CD4-positive, alpha-beta T cell treated with Interleukin-6 at 100 ng/mL for 8 hours (primary cell): Measurements from ENCODE around the gene IMPA2.

Experiments used
- DNase-seq: peaks from one replicate; pipeline ENCODE4 v3.0.0-alpha.2; 2020; ENCODE audit warnings: mixed read lengths, low spot score

IMPA2 gene

DNA sequence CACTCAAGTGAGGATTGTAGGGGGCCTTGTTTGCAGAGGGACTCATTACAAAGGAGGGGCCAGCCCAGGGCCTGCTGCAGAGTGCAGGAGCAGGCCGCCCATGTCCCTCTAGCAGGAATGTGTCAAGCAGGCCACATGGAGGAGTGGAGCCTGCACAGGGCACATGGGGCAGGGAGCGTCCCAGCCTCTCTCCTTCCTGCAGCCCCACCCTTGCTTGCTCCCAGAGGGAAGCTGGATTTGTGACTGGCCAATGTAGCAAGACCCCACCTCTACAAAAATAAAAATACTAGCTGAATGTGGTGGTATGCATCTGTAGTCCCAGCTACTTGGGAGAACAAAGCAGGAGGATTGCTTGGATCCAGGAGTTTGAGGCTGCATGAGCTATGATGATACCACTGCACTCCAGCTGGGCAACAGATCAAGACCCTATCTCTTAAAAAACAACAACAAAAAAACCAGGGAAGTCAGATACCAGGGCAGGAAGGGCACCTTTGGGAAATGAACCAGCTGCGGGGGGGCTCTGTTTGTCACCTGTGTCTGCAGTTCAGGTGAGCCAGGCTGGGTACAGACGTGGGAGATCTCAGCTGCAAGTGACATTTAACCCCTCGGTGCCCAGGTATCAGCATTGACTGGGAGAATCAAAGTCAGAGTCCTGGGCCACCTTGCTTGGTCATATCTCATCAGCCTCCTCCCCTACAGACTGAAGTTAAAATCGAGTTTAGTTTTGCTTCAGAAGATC lies 27.7 kb downstream of the IMPA2 start:
- no peak for DNase-seq

DNA sequence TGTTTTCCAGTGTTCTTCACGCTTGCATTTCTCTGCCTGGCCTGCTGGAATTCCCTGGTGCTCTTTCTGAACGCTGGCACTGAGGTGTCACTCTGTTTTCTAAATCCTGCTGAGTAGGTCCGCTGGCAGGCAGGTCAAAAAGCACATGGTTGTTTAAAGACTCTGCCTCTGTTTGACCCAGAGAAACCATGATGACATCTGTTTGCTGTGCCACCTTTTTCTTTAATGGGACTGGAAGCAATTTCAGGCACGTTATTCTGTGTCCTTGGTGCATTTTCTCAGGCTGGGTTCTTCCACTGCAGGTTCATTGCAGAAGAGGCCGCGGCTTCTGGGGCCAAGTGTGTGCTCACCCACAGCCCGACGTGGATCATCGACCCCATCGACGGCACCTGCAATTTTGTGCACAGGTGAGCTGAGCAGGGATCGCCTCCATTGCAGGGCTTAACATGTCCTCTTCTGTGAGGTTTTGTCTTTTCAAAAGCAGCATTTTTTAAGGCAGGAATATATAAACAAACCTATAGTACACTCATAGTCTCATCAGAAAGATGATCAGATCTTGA lies 28.4 kb downstream of the IMPA2 start:
- no peak for DNase-seq

DNA sequence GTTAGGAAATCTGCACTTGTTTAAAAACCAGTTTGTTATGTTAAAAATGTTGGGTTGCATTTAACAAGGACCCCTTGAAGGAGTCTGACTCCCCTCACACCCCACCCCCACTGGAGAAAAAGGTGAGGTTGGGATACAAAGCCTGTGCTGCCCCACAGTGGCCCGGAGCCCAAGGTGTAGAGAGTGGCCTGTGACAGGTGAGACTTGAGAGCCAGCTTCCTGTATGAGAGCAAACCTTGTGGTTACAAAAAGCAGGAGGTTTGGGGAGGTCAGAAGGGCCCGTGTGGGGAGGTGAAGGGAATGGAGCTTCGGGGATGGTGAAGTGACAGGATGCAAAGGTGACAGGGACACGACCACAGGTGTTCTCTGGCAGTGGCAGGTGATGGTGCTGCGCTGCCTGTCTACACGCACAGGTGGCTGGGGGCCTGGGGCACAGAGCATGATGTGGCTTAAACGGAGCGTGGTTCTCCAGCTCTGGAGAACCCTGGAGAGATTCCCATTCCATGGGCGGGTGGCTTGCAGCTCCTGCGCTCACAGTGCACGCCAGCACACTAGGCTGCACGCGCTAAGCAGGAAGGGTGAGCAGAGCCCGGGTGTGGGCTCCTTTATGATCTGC lies 29.0 kb downstream of the IMPA2 start:
- DNase-seq: no peak

DNA sequence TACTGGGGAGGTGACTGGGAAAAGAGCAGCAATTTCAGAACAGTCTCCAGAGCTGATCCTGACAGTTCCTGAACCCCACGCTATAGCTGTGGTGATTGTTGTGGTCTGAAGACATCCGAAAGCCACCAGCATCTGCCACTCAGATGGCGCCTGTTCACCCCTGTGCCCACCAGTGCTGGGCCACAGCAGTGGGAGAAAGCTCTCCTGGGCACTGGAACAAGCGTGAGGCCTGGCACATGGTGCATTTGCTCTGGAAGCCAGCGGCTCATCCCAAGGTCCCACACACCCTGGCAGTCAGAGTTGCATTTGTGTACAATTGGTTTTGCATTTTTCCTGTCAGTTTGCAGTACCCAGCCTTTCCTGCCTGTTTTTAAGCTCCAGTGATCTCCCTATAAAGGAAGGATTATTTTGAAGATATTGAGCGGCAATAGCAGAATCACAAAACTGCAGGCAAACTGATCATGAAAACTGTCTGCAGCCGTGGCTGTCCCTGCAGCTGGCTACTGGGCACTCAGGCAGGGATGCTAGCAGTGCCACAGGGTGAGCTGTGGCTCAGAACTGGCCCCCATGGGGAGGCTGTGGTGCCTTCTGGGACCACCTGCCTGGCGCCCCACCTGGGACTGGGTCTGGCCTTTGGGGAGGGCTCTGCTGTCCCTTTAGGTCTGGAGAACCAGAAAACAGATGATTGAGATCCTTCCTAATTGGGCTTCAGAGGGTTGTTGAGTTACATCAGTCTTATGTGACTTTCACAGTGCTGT lies 30.1 kb downstream of the IMPA2 start:
- DNase-seq: no peak

DNA sequence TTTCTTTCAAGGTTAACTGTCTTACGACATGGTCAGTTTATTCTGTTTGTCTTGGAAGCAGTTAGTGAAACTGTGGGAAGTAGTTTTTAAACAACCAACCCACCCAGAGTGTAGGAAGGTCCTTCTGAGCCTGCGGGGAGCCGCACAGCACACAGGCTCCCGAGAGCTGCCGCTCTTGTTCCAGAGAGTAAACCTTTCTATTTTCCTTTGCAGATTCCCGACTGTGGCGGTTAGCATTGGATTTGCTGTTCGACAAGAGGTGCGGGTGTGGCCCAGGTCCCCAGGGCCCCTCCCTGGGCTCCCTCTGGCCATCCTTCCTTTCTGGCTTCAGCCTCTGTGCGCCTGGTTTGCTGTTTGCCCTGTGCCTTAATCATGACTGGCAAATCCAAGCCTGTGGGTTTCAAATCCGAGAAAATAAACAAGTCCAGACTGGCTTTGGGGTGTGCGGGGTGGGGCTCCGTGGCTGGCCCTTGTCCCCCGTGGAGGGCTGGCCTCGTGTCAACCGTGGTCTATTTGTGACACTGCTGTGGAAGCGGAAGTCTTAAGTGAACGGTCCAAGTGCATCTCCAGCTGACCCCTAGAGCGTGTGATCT lies 30.7 kb downstream of the IMPA2 start:
- no peak for DNase-seq

DNA sequence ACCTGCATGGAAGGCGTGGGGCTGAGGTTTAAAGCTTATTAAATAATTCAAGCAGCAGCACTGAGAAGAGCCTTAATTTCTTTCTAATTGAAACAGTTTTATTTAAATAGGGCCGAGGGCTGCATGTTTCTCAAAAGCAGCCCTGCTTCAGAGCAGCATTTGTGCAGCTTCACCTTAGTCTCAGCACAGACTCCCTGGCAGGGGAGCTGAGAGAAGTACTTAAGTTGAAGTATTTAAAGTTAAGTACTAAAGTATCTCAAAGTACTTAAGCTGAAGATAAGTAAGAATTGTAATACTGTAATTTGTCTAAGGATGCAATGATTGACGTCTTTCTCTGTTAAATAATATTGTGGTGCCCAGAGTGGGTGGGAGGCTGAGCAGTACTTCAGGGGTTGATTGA lies 31.4 kb downstream of the IMPA2 start:
- DNase-seq: no peak

DNA sequence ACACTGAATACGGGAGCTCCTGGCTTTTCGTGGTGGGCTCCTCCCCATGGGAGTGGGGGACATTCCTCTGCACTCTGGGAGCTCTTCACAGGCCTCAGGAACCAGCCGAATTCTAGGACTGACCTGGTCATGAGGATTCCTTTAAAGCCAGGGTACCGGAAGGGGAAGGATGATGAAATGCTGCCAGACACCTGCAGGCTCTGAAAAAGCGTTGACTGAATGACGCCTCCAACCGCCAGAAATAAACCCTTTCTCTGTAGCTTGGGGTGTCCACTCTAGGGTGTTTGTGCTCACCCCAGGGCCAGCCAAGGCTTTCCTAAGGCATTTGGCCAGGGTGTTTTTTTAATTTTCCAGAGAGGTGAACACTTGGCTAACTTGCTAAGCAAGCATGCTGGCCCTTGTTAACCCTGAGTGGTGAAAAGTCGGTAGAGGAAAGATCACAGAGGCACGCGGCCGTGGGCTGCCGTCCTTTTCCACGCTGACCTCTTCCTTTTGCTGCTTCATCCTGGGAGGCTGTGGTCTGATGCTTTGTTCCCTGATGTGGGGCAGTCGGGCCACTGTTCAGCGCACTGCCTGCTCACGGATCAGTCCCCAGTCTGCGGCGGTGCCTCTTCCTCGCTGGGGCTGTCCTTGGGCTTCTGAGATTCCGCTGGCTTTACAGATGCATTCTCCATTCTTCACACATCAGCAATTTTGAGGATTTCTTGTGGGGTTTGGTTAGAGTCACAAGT lies 32.0 kb downstream of the IMPA2 start:
- DNase-seq: no peak

DNA sequence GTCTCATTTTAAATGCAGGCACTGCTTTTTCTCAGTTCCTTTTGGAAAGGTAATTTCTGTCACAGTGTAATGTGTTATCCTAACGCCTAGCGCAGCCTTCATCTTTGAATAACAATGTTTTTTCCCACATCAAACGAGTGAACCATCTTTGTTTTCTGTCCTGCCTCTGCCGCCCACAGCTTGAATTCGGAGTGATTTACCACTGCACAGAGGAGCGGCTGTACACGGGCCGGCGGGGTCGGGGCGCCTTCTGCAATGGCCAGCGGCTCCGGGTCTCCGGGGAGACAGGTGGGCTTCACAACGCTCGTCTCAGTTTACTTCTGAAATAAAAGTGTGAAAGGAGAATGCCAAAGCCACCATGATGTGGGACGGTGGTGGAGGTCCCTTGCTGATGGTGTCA lies 32.8 kb downstream of the IMPA2 start:
- DNase-seq: no peak

DNA sequence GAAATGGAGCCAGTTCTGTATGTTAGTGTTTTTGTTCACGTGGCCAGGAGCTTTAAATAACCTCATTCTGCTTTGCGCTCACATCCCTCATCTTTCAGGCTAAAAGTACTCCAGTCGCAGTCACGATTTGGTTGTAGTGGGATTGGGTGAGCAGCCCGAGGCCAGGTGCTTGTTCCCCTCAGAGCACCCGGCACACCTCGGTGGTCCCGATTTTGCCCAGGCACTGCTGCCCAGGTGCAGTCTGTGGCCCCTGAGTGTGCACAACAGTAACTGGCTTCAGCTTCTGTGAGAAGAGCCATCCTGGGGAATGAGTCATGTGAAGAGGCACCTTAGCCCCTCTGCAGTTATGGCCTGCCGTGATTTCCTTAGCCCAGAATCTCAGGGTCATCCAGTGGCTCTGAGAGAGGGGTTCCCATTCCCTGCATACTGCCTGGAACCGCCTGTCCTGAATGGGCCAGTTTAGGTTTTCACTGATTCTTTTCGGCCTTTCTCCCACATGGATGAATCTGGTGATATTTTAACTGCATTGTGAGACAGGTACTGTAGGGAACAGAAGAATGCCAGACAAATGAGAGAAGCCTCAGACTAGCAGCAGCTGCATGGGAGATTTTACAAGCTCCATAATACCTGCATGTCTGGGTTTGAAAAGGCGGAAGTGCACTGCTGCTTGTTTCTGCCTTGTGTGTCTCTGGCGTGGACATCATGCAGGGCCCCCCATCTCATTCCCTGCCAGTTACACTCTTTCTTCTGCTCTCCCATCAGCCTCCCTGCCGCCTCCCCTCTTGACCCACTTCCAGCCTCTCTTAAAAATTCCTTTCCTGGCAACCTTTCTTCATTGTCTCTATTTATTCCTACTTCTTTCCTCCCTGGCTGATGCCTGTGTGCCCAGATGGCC lies 33.5 kb downstream of the IMPA2 start:
- DNase-seq: no peak

DNA sequence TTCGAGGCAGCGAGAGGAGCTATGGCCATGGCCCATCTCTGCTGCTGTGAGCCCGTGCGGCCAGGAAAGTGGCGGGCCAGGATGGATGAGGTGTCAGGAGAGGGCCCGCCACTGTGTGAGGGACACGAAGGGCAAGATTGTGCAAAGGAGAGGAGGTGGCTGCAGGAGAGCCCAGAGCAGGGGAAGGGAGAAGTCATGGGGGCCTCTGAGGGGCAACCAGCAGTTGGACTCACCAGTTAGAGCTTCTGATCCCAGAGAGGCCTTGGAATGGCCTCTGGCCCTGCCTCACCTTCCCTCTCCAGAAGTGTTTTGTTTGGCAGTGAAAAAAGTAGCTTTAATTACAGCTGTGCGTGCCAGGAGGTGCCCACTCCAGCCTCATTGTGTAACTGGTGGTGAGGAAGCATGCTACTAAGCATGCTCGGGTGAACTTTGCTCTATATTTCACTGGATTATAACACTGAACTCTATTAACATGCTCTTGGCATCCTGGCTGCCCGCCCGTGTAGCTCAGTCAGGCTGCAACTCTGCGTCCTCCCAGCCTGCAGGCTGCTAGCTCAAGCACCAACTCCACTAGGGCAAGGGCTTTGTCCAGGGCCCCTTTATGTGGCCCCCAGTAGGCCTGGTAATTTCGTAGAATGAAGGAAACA lies 34.2 kb downstream of the IMPA2 start:
- no peak for DNase-seq

DNA sequence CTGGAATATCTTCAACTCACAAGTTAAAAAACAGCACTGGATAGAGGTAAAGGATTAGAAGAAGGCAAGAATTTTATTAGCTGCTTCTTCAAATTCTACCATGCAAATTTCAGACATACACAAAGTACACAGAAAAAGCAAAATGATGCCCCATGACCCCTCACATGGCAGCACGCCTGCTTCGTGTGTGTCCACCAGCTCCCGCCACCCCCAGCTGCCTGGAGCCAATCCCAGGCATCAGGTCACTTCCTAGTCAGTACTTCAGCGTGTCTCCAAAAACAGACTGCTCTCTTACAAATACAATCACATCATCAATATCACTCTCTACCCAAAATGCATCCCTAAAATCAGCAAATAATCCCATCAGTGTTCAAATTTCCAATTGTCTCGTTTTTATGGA lies 35.8 kb downstream of the IMPA2 start:
- DNase-seq: no peak

DNA sequence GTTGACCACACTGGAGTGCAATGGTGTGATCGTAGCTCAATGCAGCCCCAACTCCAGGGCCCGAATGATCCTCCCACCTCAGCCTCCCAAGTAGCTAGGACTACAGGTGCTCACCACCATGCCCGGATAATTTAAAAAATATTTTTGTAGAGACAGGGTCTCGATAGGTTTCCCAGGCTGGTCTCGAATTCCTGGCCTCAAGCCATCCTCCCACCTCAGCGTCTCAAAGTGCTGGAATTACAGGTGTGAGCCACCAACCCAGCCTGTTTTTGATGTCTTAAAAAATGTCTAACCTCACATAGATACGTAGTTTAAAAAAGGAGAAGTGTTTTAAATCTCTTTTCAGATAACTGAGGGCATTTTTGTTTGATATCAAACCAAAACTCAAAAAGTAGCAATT lies 37.6 kb downstream of the IMPA2 start:
- no peak for DNase-seq

DNA sequence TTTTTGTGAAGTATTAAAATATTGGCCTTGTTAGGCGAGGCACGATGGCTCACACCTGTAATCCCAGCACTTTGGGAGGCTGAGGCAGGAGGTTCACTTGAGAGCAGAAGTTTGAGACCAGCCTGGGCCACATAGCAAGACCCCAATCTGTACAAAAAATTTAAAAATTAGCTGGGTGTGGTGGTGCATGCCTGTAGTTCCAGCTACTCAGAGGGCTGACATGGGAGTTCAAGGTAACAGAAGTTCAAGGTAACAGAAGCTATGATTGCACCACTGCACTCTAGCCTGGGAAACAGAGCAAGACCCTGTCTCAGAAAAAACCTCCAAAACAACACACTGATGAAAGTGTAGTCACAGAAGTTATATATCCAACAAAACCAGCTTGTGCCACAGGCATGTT lies 39.8 kb downstream of the IMPA2 start:
- DNase-seq: no peak

DNA sequence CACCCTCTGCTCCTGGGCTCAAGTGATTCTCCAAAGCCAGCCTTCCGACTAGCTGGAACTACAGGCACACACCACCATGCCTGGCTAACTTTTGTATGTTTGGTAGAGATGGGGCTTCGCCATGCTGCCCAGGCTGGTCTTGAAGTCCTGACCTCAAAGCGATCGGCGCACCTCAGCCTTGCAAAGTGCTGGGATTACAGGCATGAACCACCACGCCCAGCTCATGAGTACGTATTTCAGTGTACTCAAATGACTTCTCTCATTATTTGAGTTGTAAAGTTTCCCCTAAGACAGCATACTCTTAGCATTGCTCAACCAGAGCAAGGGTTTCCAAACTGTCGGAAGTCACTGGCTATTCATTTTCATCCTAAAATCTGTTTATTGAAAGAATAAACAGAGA lies 40.3 kb downstream of the IMPA2 start:
- no peak for DNase-seq

DNA sequence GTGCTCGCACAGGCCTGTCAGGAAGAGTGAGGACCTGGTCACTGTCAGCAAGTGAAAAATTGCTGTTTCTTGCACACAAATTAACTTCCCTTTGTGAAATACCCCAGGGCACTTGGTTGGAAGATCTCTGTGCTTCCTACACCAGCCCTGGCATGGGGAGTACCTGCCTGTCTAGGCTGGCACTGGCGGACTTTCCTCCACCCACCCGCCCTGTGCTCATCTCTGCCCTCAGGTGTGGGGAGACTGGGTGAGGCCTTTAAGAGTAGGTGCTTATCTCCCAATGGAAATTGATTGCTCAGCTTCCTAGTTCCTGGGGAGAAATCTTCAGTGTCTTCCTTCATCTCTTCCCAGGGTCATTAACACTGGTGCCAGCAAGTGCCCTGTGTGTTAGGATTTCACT lies 42.1 kb downstream of the IMPA2 start:
- DNase-seq: no peak

DNA sequence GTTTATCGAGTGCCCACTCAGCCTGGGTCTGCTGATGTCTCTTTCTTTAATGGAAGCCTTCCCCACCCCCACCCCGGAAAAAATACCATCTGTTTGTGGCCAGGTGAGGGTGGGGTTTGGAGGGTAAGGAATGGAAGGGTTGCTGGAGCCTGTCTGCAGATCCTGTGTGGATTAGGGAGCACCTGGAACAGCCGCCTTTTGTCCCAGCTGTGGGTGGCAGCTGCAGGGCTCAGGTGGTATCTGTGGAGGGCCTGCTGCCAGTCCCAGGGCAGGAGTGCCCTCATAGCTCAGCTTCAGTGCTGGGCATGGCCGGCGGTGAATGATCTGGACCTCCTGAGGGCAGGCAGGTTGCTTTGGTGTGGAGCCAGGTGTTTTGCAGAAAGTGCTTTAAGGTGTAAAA lies 45.3 kb downstream of the IMPA2 start:
- DNase-seq: no peak

DNA sequence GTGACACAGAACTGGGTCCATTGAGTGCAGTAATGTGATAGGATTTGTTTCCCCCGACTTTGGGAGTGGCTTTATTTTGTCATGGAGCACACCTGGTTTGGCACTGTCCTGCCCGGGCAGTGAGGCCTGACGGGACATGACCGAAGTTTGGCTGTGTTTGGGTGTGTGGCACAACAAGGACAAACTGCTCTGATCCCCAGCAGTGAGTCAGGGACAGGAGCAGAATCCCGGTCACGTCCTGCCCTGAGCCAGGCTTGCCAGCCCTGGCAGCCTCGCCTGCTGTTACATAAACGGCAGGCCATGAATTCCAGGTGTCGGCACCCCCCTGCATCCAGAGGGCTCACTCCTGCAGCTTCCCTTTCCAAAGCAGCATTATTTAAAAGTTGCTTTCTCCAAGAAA lies 45.7 kb downstream of the IMPA2 start:
- no peak for DNase-seq

DNA sequence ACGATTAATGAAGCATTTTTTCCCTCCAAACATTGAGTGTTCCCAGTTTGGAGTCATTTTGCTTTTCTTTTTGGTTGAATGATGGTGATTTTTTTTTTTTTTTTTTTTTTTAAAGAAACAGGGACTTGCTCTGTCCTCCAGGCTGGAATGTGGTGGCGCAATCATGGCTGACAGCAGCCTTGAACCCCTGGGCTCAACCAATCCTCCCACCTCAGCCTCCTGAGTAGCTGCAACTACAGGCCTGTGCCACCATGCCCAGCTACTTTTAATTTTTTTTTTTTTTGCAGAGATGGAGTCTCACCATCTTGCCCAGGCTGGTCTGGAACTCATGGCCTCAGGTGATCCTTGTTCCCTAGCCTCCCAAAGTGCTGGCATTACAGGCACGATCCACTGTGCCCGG lies 46.2 kb downstream of the IMPA2 start:
- no peak for DNase-seq

DNA sequence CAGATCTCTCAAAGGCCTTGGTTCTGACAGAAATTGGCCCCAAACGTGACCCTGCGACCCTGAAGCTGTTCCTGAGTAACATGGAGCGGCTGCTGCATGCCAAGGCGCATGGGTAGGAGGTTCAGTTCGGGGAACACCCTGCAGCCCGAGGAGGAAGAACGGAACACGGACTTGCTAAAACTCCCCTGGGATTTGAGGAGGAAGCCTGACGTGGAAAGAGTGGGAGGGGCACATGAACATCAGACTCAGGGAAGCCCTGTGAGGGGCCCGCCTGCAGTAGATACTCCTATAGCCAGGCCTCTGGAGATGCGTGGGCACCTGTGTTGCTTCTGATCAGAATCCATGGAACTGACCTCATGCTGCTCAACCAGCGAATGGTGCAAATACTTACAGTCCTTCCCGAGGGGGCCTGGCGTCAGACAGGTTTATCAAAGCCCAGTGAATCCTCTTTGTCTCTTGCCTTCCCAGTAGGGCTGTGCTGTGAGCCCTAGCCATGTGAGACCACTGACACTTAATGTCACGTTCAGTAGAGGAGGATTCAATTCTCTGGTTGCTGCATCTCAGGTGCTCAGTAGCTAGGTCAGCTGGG lies 46.8 kb downstream of the IMPA2 start:
- no peak for DNase-seq

DNA sequence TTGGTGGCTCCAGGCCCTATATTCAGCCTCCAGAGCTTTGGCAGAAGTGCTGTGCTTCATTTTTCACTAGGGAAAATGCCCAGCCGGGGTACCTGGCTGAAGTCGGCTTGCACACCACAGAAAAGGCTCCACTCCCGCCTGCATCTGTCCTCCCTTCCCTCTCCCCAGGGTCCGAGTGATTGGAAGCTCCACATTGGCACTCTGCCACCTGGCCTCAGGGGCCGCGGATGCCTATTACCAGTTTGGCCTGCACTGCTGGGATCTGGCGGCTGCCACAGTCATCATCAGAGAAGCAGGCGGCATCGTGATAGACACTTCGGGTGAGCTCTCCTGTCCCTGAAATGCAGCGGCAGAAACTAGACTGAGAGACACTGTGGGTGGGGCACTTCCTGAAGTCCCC lies 47.4 kb downstream of the IMPA2 start:
- DNase-seq: no peak
